MM.1S (cell line): Measurements from ENCODE around the gene CA9.

Experiments
- CTCF ChIP-seq: fragments of 300-600 bp; sonication (generic); IDR thresholded peaks from 2 replicates; pipeline ENCODE4 v1.5.1; 2016; ENCODE audit warnings: antibody characterized with exemption, low read length, mixed read lengths
- EZH2 ChIP-seq: fragments of 300-600 bp; sonication (generic); optimal IDR thresholded peaks from 2 replicates; pipeline ENCODE3; 2017; ENCODE audit warnings: low read depth, mild to moderate bottlenecking, antibody characterized with exemption, low read length, mixed read lengths

GRCh38 chr9:35702696-35703095, 29.0 kb downstream of the CA9 start:
- no peak for TF ChIP-seq CTCF
- no peak for TF ChIP-seq EZH2
